ENCODE measurements around the gene CTXN1. TPM values are rescaled to one million over a fixed set of nuclear protein-coding genes. Genes with fewer than 3 reads are reported as not detected.

The CTXN1 gene
- total RNA-seq, 2 experiments from 2014 or later: 0.31 to 0.37 TPM

DNA sequence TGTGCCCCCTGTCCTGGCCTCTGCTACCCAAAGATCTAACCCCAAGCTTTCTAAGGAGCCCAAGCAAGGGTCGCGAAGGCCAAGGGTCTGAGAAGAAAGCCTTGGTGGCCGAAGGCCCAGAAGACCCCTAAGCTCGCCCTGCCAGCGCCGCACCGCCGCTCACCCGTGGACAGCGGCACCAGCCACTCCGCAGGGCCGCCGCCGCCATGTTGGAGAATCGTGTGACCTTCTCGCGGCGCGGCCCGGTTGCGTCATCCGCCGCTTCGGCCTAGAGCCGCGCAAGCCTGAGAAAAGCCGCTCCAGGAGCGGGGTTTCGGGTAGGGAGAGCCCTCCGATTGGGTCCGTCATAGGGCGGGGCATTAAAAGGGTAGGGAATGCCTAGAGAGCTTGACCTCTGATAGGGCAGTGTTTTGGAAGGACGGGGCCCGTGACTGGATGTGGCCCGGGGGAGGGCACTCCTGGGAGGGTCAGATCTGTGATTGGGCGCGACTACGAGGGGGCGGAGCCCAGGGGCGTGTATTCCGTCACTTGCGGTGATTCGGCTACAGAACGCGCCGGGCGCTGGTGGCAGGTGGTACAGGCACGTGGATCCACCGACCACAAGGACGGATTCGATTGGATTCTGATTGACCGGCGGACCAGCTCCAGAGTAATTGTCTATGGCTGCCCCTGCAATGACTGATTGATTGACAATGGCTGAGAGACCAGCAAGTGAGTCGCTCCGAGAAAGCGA, 17.7 kb upstream of the CTXN1 start, which contains the start of gene TIMM44:
TIMM44 (minus strand) TSS at position 223 of the 733 bp plus-strand sequence; CDS start at position 208, 15 bp downstream.
- H3K4me1 Mint-ChIP-seq (ENCODE audit: low read depth): peaks cover 39% of the 10 kb centered on the region
- H3K36me3 Mint-ChIP-seq (ENCODE audit: low read depth): peaks cover 14% of the 10 kb centered on the region

GRCh38 chr19:7942981-7943443, 17.1 kb upstream of the CTXN1 start:
- no peak for DNase-seq
- H3K27me3 Mint-ChIP-seq (ENCODE audit: low read depth): no peaks in the 10 kb centered on the region
- ChIA-PET POLR2A (interaction anchor here (0.8 to 1.9 kb wide), 11 partner anchors 12 to 874 kb away, joined by 3 to 17 read pairs (median 5); partner anchors contain the start of genes ELAVL1, MAP2K7 and SNAPC2), CTCF (interaction anchor here (0.8 to 3.0 kb wide), 29 partner anchors 7 to 594 kb away, joined by 3 to 50 read pairs (median 7); partner anchors contain the start of genes ARHGEF18, ELAVL1, SNAPC2 and TRAPPC5)
- H3K9me3 Mint-ChIP-seq (ENCODE audit: insufficient read depth): no peaks in the 10 kb centered on the region
- H3K27ac Mint-ChIP-seq: peak overlapping the region; percentile 97
- H3K4me3 Mint-ChIP-seq: peak overlapping the region; percentile 91
- peaks cover 39% of the 10 kb centered on the region for H3K4me1 Mint-ChIP-seq (ENCODE audit: low read depth)
- H3K36me3 Mint-ChIP-seq (ENCODE audit: low read depth): peaks cover 14% of the 10 kb centered on the region
- peak; percentile 11 for ATAC-seq

More for the DNA sequence above, 17.7 kb upstream of the CTXN1 start, which contains the start of gene TIMM44:
- peak; percentile 100 for DNase-seq
- POLR2A ChIA-PET: interaction anchor here (0.5 to 1.9 kb wide), 14 partner anchors 13 to 875 kb away, joined by 3 to 17 read pairs (median 4); partner anchors contain the start of genes ELAVL1, MAP2K7 and SNAPC2
- Mint-ChIP-seq H3K27me3 (ENCODE audit: low read depth) (no peaks in the 10 kb centered on the region), H3K4me3 (peak within 1 kb of the TSS; percentile 91), H3K27ac (peak within 1 kb of the TSS; percentile 97), H3K9me3 (ENCODE audit: insufficient read depth) (no peaks in the 10 kb centered on the region)
- CTCF ChIA-PET: interaction anchor here (0.8 to 3.0 kb wide), 37 partner anchors 8 to 647 kb away, joined by 3 to 50 read pairs (median 6); partner anchors contain the start of genes ARHGEF18, ELAVL1, MAP2K7 and SNAPC2
- ATAC-seq: peak; percentile 99

- Mint-ChIP-seq H3K9me3 (ENCODE audit: insufficient read depth) (no peaks in the 10 kb centered on the region), H3K36me3 (ENCODE audit: low read depth) (peaks cover 15% of the 10 kb centered on the region), H3K4me3 (peak overlapping the region; percentile 91), H3K27ac (peak overlapping the region; percentile 97), H3K27me3 (ENCODE audit: low read depth) (no peaks in the 10 kb centered on the region), H3K4me1 (ENCODE audit: low read depth) (peaks cover 39% of the 10 kb centered on the region)
- POLR2A ChIA-PET: no interaction called here
- ATAC-seq (no peak), DNase-seq (no peak)
- CTCF ChIA-PET: interaction anchor here (1.1 kb wide), 1 partner anchor 24 kb away, joined by 3 read pairs; no protein-coding TSS in a partner anchor
Measured at GRCh38 chr19:7941895-7942596, 16.1 kb upstream of the CTXN1 start.

GRCh38 chr19:7940841-7941240, 14.9 kb upstream of the CTXN1 start:
- H3K4me3 Mint-ChIP-seq: peak overlapping the region; percentile 15
- peaks cover 39% of the 10 kb centered on the region for H3K4me1 Mint-ChIP-seq (ENCODE audit: low read depth)
- no peak for ATAC-seq
- no peak overlapping the region for H3K27ac Mint-ChIP-seq
- H3K27me3 Mint-ChIP-seq (ENCODE audit: low read depth): no peaks in the 10 kb centered on the region
- ChIA-PET POLR2A (no interaction called here), CTCF (interaction anchor here (1.0 kb wide), 2 partner anchors 12 to 62 kb away, joined by 4 read pairs; no protein-coding TSS in a partner anchor)
- DNase-seq: no peak
- H3K9me3 Mint-ChIP-seq (ENCODE audit: insufficient read depth): no peaks in the 10 kb centered on the region
- H3K36me3 Mint-ChIP-seq (ENCODE audit: low read depth): peaks cover 16% of the 10 kb centered on the region

- ATAC-seq: no peak
- Mint-ChIP-seq H3K27me3 (ENCODE audit: low read depth) (no peaks in the 10 kb centered on the region), H3K4me1 (ENCODE audit: low read depth) (peaks cover 3% of the 10 kb centered on the region), H3K27ac (no peak overlapping the region), H3K4me3 (no peak overlapping the region), H3K36me3 (ENCODE audit: low read depth) (peaks cover 27% of the 10 kb centered on the region), H3K9me3 (ENCODE audit: insufficient read depth) (no peaks in the 10 kb centered on the region)
- no peak for DNase-seq
- POLR2A ChIA-PET: no interaction called here
- CTCF ChIA-PET: interaction anchor here (1.3 kb wide), 1 partner anchor 9 kb away, joined by 10 read pairs; the partner anchor contains the start of gene TIMM44
Measured at GRCh38 chr19:7934766-7935165, 8.8 kb upstream of the CTXN1 start.

DNA sequence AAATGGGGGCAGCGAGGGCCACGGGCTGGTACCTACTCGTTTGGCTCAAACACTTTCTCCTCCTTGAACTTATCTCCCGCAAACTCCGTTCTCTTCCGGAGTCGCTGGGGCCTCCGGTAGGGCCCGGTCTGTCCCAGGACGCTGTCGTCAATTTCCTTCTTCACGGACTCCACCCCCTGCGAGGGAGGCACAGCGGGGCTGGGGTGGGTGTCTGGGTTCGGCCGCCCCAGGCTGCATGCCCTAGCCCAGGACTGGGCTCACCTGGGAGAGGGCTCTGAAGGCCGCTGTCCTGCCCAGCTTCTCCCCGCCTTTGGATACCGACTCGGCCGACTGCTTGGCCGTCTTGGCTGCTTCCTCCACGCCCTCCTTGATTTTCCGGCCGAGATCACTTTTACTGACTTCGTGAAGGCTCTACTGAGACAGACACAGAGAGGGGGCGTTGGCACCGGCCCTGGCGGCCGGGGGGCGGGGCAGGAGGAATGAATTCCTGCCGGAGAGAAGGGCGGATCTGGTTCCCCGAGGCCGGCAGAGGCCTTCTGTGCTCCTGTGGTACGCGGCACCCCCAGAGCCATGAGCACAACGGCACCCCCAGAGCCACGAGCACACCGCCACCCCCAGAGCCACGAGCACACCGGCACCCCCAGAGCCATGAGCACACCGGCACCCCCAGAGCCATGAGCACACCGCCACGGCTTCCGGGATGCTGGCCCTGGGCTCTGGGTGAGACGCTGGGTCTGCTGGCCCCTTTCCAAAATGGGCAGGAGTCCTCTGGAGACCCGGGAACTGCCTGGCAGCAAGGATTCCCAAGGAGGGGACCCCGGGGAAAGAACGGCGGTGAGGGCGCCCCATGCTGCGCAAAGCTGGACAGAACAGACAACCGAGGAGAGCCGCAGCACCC, 8.1 kb upstream of the CTXN1 start:
- H3K36me3 Mint-ChIP-seq (ENCODE audit: low read depth): peaks cover 27% of the 10 kb centered on the region
- POLR2A ChIA-PET: no interaction called here
- DNase-seq: no peak

DNA sequence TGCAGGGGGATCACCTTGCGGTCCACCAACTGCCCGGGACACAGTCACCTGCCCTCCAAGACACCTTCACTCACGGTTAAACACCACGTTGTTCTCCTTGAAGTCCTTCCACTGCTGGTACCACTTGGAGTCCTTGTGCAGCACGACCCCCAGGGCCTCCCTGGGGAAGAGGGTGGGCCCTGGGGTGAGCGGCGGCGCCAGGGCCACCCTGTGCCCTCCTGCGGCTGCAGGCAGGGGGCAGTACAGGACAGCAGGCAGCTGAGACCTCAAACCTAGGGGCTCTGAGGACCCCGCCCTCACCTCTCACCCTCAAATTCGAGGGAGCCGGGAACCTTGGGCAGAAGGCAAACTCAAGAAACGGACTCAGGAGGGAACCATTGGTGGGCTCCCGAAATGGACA, 7.5 kb upstream of the CTXN1 start:
- ChIA-PET POLR2A (no interaction called here), CTCF (no interaction called here)
- no peak for DNase-seq
- Mint-ChIP-seq H3K9me3 (ENCODE audit: insufficient read depth) (no peaks in the 10 kb centered on the region), H3K27ac (no peak overlapping the region), H3K4me1 (ENCODE audit: low read depth) (peaks cover 5% of the 10 kb centered on the region), H3K27me3 (ENCODE audit: low read depth) (no peaks in the 10 kb centered on the region), H3K4me3 (no peak overlapping the region), H3K36me3 (ENCODE audit: low read depth) (peaks cover 23% of the 10 kb centered on the region)
- no peak for ATAC-seq

More for the DNA sequence above, 8.1 kb upstream of the CTXN1 start:
- Mint-ChIP-seq H3K27me3 (ENCODE audit: low read depth) (no peaks in the 10 kb centered on the region), H3K4me1 (ENCODE audit: low read depth) (peaks cover 5% of the 10 kb centered on the region), H3K27ac (no peak overlapping the region), H3K9me3 (ENCODE audit: insufficient read depth) (no peaks in the 10 kb centered on the region), H3K4me3 (no peak overlapping the region)
- CTCF ChIA-PET: no interaction called here
- no peak for ATAC-seq

DNA sequence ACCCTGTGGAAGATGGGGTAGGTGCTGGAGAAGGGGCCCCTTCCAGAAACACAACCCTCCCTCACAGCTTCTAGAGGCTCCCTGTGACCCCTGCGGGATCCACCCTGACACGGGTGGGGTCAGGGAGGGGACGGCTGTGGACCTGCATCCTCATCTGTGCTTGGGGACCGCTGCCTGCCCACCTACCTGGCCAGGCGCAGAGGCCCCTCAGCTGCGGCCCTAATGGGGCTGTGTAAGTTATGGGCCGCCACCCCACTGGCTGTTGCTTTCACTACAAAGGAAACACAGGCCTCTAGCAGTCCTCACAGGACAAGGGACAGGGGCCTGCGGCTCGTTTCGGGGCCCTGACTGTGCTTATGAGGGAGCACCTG, 7.0 kb upstream of the CTXN1 start:
- H3K4me1 Mint-ChIP-seq (ENCODE audit: low read depth): peaks cover 5% of the 10 kb centered on the region
- POLR2A ChIA-PET: no interaction called here
- CTCF ChIA-PET: interaction anchor here (5.6 kb wide), 1 partner anchor 11 kb away, joined by 50 read pairs; the partner anchor contains the start of gene TIMM44
- DNase-seq: no peak
- H3K9me3 Mint-ChIP-seq (ENCODE audit: insufficient read depth): no peaks in the 10 kb centered on the region
- H3K4me3 Mint-ChIP-seq: no peak overlapping the region
- no peaks in the 10 kb centered on the region for H3K27me3 Mint-ChIP-seq (ENCODE audit: low read depth)
- peaks cover 23% of the 10 kb centered on the region for H3K36me3 Mint-ChIP-seq (ENCODE audit: low read depth)
- no peak overlapping the region for H3K27ac Mint-ChIP-seq
- no peak for ATAC-seq

DNA sequence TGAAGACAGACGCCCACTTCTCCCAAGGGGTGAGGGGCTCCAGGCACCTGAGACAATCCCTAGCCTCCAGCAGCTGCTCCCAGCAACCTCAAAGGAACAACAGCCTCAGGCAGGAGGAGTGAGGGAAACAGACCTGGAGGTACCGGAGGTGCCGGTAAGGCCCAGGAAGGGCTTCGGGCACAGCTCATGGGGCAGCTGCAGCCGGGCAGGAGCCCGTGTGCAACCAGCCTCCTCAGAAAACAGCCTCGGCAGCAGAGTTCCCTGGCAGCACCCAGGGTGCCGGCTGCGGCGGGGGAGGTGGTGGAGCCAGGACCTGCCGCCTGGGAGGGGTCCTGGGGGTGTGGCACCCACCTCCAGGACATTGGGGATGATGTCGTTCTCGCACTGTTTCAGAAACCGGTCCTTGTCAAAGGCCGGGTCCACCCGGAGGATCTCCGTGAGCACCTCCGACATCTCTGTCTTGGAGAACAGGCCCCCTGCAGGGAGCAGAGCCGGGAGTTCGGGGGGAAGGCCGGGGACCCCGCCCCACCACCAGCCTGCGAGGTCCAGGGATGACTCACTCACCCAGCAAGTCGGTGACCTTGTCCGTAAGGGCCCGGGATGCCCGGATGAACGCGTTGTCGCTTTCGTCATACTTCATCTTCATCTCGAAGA, 6.5 kb upstream of the CTXN1 start:
- no peak overlapping the region for H3K27ac Mint-ChIP-seq
- peaks cover 22% of the 10 kb centered on the region for H3K36me3 Mint-ChIP-seq (ENCODE audit: low read depth)
- DNase-seq: no peak
- no peaks in the 10 kb centered on the region for H3K27me3 Mint-ChIP-seq (ENCODE audit: low read depth)
- H3K9me3 Mint-ChIP-seq (ENCODE audit: insufficient read depth): no peaks in the 10 kb centered on the region
- CTCF ChIA-PET: interaction anchor here (5.6 kb wide), 1 partner anchor 12 kb away, joined by 50 read pairs; the partner anchor contains the start of gene TIMM44
- peaks cover 5% of the 10 kb centered on the region for H3K4me1 Mint-ChIP-seq (ENCODE audit: low read depth)
- ATAC-seq: no peak
- POLR2A ChIA-PET: interaction anchor here (2.2 kb wide), 1 partner anchor 12 kb away, joined by 5 read pairs; the partner anchor contains the start of gene TIMM44
- no peak overlapping the region for H3K4me3 Mint-ChIP-seq

DNA sequence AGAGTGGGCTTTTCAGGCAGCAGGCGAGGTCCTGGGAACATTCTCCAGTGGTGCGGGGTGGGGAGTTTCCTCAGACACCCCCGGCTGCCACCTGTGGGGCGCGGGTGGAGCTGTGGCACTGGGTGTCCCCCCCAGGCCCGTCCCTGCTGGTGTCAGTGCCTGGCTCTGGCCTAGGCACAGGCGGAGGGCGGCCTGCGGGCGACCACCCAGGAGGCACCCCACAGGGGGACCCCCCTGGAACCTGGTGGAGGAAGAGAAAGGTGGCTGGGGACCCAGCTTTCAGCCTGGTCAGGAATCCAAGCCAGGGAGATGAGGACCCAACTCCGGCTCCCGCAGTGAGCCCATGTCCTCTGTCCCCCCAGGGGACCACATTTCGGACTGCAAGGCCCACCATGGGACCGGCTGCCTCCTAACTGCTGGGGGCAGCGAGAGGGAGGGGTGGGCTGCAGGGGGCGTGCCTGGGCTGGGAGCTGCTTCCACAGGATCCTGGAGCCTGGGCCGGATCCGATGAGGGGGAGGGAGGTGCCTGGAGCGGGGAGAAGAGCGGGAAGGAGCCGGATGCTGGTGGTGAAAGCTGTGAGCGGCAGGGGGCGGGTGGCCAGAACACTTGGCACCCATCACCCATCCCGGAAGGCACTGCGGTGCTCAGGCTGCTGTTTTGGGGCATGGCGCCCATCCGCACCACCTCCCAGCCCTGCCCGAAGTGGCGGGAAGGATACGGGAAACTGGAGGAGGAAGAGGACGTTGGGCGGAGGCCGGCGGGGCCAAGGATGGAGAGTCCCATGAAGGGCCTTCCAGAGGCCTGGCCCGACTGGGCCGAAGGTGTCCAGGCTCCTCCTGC, 5.5 kb upstream of the CTXN1 start:
- Mint-ChIP-seq H3K27ac (no peak overlapping the region), H3K27me3 (ENCODE audit: low read depth) (no peaks in the 10 kb centered on the region), H3K9me3 (ENCODE audit: insufficient read depth) (no peaks in the 10 kb centered on the region), H3K36me3 (ENCODE audit: low read depth) (peaks cover 22% of the 10 kb centered on the region), H3K4me1 (ENCODE audit: low read depth) (peaks cover 7% of the 10 kb centered on the region), H3K4me3 (no peak overlapping the region)
- ChIA-PET POLR2A (interaction anchor here (2.2 kb wide), 1 partner anchor 12 kb away, joined by 5 read pairs; the partner anchor contains the start of gene TIMM44), CTCF (interaction anchor here (1.0 to 5.6 kb wide), 2 partner anchors 13 to 71 kb away, joined by 4 to 50 read pairs; partner anchors contain the start of gene TIMM44)
- DNase-seq (no peak), ATAC-seq (no peak)

All from activated CD8-positive, alpha-beta T cell treated with anti-CD3 and anti-CD28 coated beads, Interleukin-2, amount 10 ng/mL, durations not matched to agents 7 days and 5 days (primary cell).